ENCODE measurements around the gene NUSAP1. TPM values are rescaled to one million over a fixed set of nuclear protein-coding genes. Genes with fewer than 3 reads are reported as not detected.

Gene NUSAP1
- total RNA-seq, 1 experiment from 2014 or later = 146 TPM

DNA sequence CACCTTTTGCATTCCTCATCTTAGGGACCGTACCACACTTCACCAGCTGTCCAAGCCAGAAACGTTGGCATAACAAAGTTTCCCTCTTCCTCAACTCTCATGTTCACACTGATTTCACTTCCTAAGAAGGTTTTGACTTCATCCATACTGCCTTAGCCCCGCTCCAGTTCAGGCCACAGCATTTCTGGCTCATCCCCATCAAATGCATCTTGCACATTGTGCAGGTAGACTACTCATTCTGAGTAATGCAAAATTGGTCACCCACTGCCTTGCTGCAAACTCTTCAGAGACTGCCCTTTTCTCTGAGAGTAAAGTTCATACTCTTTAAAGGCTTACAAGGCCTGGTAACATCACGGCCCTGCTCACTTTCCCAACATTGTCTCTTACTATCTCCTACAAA, 8.8 kb downstream of the NUSAP1 start:
- Histone ChIP-seq H3K9ac (ENCODE audit: low read length) (no peak overlapping the region), H3K79me2 (ENCODE audit: insufficient read depth, low read length) (peaks cover 98% of the 10 kb centered on the region), H3K4me1 (ENCODE audit: control insufficient read depth in 1 of 2, insufficient read depth in 2 of 2, low read length in 2 of 2) (no peaks in the 10 kb centered on the region), H3K4me3 (replicated peaks in 1 of 2; ENCODE audit: low read depth in 1 of 2, low read length in 2 of 2) (no peak overlapping the region), H3K4me2 (ENCODE audit: low read length) (no peak overlapping the region), H4K20me1 (ENCODE audit: insufficient read depth) (no peaks in the 10 kb centered on the region; the same call in 1 of the 2 replicates), H2AFZ (ENCODE audit: low read depth, low read length, poor library complexity, severe bottlenecking) (no peak overlapping the region), H3K9me3 (ENCODE audit: control insufficient read depth in 1 of 2, insufficient read depth in 1 of 2, low read depth in 1 of 2, low read length in 2 of 2) (no peaks in the 10 kb centered on the region), H3K9me2 (ENCODE audit: insufficient read depth) (no peaks in the 10 kb centered on the region), H3K27me3 (ENCODE audit: insufficient read depth, low read length) (no peaks in the 10 kb centered on the region), H3K27ac (ENCODE audit: low read depth, low read length) (no peak overlapping the region), H3K36me3 (ENCODE audit: control insufficient read depth in 1 of 2, insufficient read depth in 2 of 2, low read length in 2 of 2) (peaks cover 38 to 63% of the 10 kb centered on the region in 2 experiments)
- ATAC-seq (no peak), DNase-seq (ENCODE audit: low read depth, low spot score) (no peak)
- ChIA-PET RAD21 (ENCODE audit: low non-redundant PET in 1 of 2, low total read pairs in 2 of 2, uncharacterized antibody in 2 of 2, unreplicated experiment in 2 of 2) (no interaction called here), CTCF (no interaction called here), POLR2A (no interaction called here)
- no TSS peak for BruUV-seq (replicated peaks)
- TF ChIP-seq, protein P1, sequence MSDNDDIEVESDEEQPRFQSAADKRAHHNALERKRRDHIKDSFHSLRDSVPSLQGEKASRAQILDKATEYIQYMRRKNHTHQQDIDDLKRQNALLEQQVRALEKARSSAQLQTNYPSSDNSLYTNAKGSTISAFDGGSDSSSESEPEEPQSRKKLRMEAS (IDR thresholded peaks at IDR 0.05) = no peak
- TF ChIP-seq ZNF274 (IDR thresholded peaks at IDR 0.05; ENCODE audit: low read depth, low read length) = no peak
- intact Hi-C loops (cut with micrococcal nuclease) = no loop called here

DNA sequence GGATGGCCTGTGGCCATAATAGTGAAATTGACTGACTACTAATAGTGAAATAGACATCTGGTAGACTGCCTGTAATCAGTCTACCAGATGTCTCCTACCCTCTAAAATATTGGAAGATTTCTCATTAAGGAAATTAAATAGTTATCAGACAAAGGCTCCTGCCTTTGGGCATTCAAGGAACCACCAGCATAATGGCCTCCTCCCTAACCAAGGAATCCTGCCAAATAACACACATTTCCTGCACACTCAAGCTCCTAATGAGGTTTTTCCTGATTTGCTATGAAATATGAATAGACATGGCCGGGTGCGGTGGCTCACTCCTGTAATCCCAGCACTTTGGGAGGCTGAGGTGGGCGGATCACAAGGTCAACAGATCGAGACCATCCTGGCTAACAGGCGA, 14.6 kb downstream of the NUSAP1 start:
- no peaks in the 10 kb centered on the region for H3K27me3 ChIP-seq (ENCODE audit: insufficient read depth, low read length)
- H3K9me2 ChIP-seq (ENCODE audit: insufficient read depth) = no peaks in the 10 kb centered on the region
- H3K9me3 ChIP-seq (ENCODE audit: control insufficient read depth in 1 of 2, insufficient read depth in 1 of 2, low read depth in 1 of 2, low read length in 2 of 2) = no peaks in the 10 kb centered on the region
- BruUV-seq (replicated peaks) = no TSS peak
- POLR2A ChIA-PET = interaction anchor here (0.7 kb wide), 1 partner anchor 262 kb away, joined by 3 read pairs; no protein-coding TSS in a partner anchor
- H3K4me1 ChIP-seq (ENCODE audit: control insufficient read depth in 1 of 2, insufficient read depth in 2 of 2, low read length in 2 of 2) = no peaks in the 10 kb centered on the region
- RAD21 ChIA-PET (ENCODE audit: low non-redundant PET in 1 of 2, low total read pairs in 2 of 2, uncharacterized antibody in 2 of 2, unreplicated experiment in 2 of 2) = no interaction called here
- intact Hi-C loops (cut with micrococcal nuclease) = no loop called here
- no peak overlapping the region for H3K4me2 ChIP-seq (ENCODE audit: low read length)
- H4K20me1 ChIP-seq (ENCODE audit: insufficient read depth) = no peaks in the 10 kb centered on the region
- H3K79me2 ChIP-seq (ENCODE audit: insufficient read depth, low read length) = peaks cover 90% of the 10 kb centered on the region
- no peak overlapping the region for H3K27ac ChIP-seq (ENCODE audit: low read depth, low read length)
- H3K4me3 ChIP-seq (replicated peaks in 1 of 2; ENCODE audit: low read depth in 1 of 2, low read length in 2 of 2) = no peak overlapping the region
- no peak overlapping the region for H3K9ac ChIP-seq (ENCODE audit: low read length)
- no peak overlapping the region for H2AFZ ChIP-seq (ENCODE audit: low read depth, low read length, poor library complexity, severe bottlenecking)
- DNase-seq (ENCODE audit: low read depth, low spot score) (no peak), ATAC-seq (no peak)
- CTCF ChIA-PET = no interaction called here
- peaks cover 66 to 73% of the 10 kb centered on the region in 2 experiments for H3K36me3 ChIP-seq (ENCODE audit: control insufficient read depth in 1 of 2, insufficient read depth in 2 of 2, low read length in 2 of 2)
- TF ChIP-seq ELF1 (IDR thresholded peaks at IDR 0.05; ENCODE audit: borderline replicate concordance, low read depth) (no peak), CTCF (IDR thresholded peaks at IDR 0.05 in 2 of 3, conservative IDR thresholded peaks at IDR 0.05 in 1 of 3; ENCODE audit: borderline replicate concordance in 1 of 3, insufficient read depth in 1 of 3, low read depth in 2 of 3, low read length in 2 of 3) (no peak), POLR2A (IDR thresholded peaks at IDR 0.05; ENCODE audit: borderline replicate concordance, extremely low read depth, insufficient read depth, insufficient read length) (no peak), ZNF274 (IDR thresholded peaks at IDR 0.05; ENCODE audit: low read depth, low read length) (no peak), CEBPB (IDR thresholded peaks at IDR 0.05; ENCODE audit: low read depth) (no peak), REST (IDR thresholded peaks at IDR 0.05; ENCODE audit: low read depth) (no peak), EZH2phosphoT487 (IDR thresholded peaks at IDR 0.05; ENCODE audit: borderline replicate concordance) (no peak), EGR1 (IDR thresholded peaks at IDR 0.05; ENCODE audit: low read depth) (no peak)
- TF ChIP-seq, protein P1 (IDR thresholded peaks at IDR 0.05) = no peak
- TF ChIP-seq, protein P2, sequence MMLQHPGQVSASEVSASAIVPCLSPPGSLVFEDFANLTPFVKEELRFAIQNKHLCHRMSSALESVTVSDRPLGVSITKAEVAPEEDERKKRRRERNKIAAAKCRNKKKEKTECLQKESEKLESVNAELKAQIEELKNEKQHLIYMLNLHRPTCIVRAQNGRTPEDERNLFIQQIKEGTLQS (IDR thresholded peaks at IDR 0.05) = no peak
- TF ChIP-seq, protein P3, sequence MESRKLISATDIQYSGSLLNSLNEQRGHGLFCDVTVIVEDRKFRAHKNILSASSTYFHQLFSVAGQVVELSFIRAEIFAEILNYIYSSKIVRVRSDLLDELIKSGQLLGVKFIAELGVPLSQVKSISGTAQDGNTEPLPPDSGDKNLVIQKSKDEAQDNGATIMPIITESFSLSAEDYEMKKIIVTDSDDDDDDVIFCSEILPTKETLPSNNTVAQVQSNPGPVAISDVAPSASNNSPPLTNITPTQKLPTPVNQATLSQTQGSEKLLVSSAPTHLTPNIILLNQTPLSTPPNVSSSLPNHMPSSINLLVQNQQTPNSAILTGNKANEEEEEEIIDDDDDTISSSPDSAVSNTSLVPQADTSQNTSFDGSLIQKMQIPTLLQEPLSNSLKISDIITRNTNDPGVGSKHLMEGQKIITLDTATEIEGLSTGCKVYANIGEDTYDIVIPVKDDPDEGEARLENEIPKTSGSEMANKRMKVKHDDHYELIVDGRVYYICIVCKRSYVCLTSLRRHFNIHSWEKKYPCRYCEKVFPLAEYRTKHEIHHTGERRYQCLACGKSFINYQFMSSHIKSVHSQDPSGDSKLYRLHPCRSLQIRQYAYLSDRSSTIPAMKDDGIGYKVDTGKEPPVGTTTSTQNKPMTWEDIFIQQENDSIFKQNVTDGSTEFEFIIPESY (IDR thresholded peaks at IDR 0.05; ENCODE audit: extremely low read depth, insufficient replicate concordance, low read length) = no peak

Data from HCT116 (cell line).